GM18507 (cell line): ENCODE results near the gene EML3.
"Not testable (repeated sequence)": the region's sequence is repeated elsewhere in the genome, so short reads cannot be mapped to it uniquely, and the experiment has no call there.

Source experiments
- DNase-seq: peaks from one replicate; pipeline ENCODE4 v3.0.0; 2011; ENCODE audit warnings: low read depth; ENCODE audit not compliant: insufficient read length; ENCODE audit errors: extremely low spot score
- FAIRE-seq: peaks from 2 replicates; lab custom pipeline; 2011; peaks lifted over from hg19 to GRCh38; lab: Jason Lieb, UNC

Gene EML3, protein sequence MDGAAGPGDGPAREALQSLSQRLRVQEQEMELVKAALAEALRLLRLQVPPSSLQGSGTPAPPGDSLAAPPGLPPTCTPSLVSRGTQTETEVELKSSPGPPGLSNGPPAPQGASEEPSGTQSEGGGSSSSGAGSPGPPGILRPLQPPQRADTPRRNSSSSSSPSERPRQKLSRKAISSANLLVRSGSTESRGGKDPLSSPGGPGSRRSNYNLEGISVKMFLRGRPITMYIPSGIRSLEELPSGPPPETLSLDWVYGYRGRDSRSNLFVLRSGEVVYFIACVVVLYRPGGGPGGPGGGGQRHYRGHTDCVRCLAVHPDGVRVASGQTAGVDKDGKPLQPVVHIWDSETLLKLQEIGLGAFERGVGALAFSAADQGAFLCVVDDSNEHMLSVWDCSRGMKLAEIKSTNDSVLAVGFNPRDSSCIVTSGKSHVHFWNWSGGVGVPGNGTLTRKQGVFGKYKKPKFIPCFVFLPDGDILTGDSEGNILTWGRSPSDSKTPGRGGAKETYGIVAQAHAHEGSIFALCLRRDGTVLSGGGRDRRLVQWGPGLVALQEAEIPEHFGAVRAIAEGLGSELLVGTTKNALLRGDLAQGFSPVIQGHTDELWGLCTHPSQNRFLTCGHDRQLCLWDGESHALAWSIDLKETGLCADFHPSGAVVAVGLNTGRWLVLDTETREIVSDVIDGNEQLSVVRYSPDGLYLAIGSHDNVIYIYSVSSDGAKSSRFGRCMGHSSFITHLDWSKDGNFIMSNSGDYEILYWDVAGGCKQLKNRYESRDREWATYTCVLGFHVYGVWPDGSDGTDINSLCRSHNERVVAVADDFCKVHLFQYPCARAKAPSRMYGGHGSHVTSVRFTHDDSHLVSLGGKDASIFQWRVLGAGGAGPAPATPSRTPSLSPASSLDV

DNA sequence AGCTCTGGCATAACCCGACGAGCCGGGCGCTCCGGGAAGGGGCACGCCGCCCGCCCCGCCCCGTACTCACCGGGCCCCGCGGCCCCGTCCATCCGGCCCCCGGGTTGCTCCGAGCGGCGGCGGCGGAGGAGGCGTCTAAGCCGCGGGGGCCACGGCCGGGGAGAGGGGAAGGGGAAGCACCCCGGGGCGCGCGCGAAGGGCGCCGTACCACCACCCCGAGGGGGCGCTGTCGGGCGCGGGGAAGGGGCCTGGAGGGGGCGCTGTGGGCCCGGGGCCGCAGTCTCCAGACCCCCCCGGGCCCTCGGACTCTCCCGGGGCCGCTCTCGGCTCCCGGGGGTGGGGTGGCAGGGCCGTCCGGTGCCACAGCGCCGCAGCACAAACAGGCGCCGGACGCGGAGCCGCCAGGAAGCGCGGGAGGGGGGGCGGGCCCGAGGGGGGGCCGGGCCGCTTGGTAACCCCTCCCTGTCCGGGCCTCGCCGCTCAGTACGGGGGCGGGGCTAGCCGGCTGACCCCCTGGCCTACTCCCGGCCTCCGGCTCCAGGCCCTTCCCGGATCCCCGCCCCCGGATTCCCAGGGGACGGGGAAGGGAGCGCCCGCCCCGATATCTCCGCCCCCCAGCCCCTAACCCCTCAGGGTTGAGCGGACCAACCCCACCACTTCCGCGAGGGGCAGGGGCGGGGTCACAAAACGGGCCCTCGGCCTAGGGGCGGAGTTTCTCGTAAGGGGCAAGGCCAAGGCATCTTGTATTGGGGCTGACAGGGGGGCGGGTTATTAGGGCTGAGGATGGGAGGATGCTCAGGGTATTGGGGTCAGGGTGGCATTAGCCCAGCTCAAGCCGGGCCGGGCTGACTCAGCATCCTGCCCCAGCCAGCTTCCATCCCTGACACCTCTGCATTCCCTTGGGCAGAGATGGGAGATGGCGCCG, at the start of gene EML3, which contains the start of gene ROM1:
EML3 (minus strand) TSS at position 410 of the 925 bp plus-strand sequence; CDS start at position 92, 318 bp downstream.
ROM1 (plus strand) TSS at position 892 of the 925 bp plus-strand sequence; CDS start at position 917, 25 bp downstream.
- FAIRE-seq: peak; percentile 83

GRCh38 chr11:62656796-62657429, 44.3 kb upstream of the EML3 start:
- FAIRE-seq (no peak), DNase-seq (no peak)

More for the DNA sequence above, at the start of gene EML3, which contains the start of gene ROM1:
- DNase-seq: peak; percentile 77

GRCh38 chr11:62654297-62654696, 41.7 kb upstream of the EML3 start:
- DNase-seq: no peak
- no peak for FAIRE-seq

GRCh38 chr11:62652161-62653006, 39.8 kb upstream of the EML3 start:
- DNase-seq (no peak), FAIRE-seq (no peak)

DNA sequence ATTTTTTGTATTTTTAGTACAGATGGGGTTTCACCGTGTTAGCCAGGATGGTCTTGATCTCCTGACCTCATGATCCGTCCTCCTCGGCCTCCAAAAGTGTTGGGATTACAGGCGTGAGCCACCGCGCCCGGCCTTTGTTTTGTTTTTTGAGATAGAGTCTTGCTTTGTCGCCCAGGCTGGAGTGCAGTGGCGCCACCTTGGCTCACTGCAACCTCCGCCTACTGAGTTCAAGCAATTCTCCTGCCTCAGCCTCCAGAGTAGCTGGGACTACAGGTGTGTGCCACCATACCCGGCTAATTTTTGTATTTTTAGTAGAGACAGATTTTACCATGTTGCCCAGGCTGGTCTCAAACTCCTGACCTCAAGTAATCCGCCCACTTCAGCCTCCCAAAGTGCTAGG, 37.7 kb upstream of the EML3 start:
- not testable (repeated sequence) for DNase-seq, FAIRE-seq

DNA sequence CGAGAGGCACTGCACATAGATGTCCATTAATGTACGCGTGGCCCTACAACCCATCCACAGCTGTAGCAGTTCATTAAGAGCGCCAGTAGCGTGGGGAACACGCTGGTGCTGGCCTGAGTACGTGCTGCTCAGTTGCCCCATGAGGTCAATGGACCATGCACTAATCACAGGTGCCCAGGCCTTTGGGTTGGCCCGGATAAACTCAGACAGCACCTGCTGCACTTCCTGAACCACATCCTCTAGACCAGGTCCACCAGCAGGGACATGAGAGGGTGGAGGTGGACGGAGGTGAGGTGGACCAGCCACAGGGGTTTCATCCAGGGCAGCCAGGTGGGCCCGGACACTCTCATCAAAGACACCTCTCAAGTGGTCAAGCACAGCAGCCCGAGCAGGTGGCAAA, 36.9 kb upstream of the EML3 start:
- no peak for DNase-seq
- no peak for FAIRE-seq

DNA sequence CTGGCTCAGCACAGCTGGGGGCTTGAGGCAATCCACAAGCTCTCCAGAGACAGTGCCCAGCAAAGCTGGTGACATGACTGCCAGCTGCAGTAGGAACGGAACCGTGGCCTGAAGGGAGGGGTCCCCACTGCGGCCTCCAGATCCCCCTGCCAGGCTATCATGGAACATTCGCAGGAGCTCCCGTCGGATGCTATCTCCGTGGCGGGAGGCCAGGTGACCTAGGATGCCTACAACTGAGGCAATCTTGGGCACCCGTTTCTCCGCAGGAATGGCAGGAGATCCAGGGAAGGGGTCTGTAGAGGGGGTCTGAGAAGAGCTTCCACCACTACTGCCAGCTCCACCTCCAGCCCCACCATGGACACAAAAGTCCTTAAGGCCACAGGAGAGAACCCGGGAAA, 36.4 kb upstream of the EML3 start:
- DNase-seq (no peak), FAIRE-seq (no peak)

DNA sequence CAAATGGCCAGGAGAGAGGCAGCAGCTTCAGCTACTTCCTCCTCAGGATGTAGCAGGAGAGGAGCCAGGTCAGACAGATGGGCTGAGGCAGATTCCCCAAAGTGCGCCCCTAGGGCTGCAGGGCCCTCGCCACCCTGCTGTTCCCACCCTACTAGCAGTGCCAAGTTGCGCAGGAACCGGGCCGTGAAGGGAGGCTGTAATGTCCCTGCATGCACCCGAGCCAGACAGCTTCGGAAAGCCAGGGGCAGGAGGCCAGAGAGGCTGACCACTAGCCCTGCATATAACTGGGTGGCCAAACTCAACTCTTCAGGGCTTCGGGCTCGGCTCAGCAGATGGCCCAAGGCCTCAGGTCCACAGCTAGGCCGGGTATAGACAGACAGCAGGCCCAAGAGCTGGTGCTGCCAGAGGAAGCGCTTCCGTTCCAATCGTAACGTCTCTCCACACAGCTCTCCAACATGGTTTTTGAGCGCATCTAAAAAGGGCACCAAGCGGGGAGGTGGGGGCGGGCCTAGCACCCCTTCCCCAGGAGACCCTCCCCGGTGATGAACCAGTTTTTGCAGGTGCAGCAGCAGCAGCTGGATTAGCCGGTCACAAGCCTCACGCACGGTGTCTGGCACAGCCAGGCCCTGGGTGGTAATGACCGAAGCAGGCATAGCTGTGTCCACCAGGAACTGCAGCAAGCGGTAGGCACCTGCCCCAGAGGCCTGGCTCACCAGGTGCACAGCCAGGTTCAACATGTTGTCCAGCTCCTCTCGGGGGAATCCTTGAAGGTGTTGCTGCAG, 35.8 kb upstream of the EML3 start:
- DNase-seq (no peak), FAIRE-seq (no peak)

- no peak for FAIRE-seq
- DNase-seq: no peak
Measured at GRCh38 chr11:62647609-62648005, 35.0 kb upstream of the EML3 start.

DNA sequence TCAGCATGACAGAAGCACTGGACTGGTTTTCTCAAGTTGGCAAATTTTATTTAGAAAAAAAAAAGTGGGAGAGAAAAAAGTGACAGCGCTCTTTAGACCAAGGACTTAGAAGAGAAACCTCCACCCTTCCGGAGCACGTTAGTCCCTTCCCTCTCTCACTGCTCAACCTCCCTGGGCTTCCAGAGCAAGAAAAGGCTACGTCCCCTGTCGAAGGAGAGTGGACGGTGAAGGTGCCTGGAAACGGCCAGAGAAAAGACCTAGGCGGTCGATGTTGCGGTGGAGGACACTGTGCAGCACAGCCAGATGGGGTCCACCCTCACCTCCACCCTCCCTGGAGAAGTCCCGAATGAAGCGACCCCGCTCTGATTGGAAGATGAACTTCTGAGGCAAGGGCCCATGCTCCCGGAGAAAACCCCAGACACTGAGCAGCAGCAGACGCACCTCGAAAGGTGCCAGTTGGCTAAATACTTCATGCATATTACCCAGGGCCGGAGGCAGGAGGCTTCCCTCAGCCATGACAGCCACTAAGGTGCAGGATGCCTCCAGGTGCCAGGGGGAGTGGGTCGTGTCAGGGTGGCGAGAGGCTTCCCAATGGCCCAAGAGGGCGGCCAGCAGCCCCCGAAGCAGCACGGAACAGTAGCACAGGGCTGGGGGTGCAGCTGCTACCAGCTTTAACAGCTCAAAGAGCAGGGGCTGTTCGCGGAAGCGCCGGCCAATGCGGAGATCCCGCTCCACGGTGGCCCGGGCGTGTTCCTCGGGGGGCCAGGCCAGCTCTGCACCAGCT, 34.4 kb upstream of the EML3 start:
- no peak for DNase-seq
- FAIRE-seq: no peak

- DNase-seq: peak; percentile 98
- FAIRE-seq: peak; percentile 97
Measured at GRCh38 chr11:62645946-62646824, 33.6 kb upstream of the EML3 start, which contains the start of gene GANAB. Gene GANAB (minus strand): TSS chr11:62646613. CDS start chr11:62646599, 14 bp downstream.

- FAIRE-seq (no peak), DNase-seq (no peak)
Measured at GRCh38 chr11:62645671-62645945, 33.0 kb upstream of the EML3 start.

GRCh38 chr11:62644220-62644619, 31.6 kb upstream of the EML3 start:
- no peak for FAIRE-seq
- no peak for DNase-seq

DNA sequence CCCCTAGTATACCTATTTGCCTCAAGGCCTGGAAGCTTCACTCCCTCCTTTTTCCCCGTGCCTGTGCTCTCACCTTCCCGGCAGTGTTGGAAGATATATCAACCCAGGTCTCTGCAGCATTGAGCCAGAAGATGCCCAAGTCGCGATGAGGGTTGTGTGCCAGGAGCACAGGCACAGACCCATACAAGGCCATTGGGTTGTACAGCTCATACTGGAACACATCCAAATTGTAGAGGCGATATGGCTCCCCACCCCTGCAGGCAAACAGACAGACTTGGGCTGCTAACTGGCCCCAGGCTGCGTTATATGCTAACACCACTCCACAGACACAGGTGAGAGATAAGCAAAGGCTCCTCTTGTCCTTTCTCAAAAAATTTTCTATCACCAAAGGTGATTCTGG, 19.9 kb upstream of the EML3 start:
- DNase-seq: no peak
- FAIRE-seq: no peak

DNA sequence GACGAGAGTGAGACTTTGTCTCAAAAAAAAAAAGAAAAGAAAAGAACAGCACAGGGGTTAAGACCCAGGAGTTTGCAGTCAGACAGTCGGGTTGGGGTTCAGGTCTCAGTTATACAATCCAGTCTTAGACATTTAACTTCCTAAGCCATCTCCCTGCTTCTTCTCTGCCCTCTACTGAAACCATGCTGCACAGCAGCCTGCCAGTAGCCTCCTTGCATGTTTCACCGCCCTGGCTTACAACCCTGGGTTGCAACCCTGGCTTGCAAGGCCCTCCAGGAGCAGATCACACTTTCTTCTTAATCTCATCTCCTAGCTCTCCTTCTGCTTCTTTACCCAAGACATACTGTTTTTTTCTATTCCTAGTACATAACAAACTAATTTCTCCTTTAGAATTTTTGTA, 15.1 kb upstream of the EML3 start:
- DNase-seq (no peak), FAIRE-seq (no peak)
